HG03571 (cell line): ENCODE measurements around the gene CCDC141.

Experiments used
- ATAC-seq: cut with Tn5 transposase; IDR thresholded peaks from one replicate; pipeline ENCODE4 v1.9.1; 2021; ENCODE audit not compliant: unreplicated experiment

CCDC141 gene

GRCh38 chr2:178783889-178784288 lies 266.0 kb downstream of the CCDC141 start:
- ATAC-seq = no peak

- no peak for ATAC-seq
Measured at GRCh38 chr2:178782236-178782635, 267.7 kb downstream of the CCDC141 start.
